ENCODE data around the gene CBLN2. TPM values are rescaled to one million over a fixed set of nuclear protein-coding genes. Genes with fewer than 3 reads are reported as not detected.

The CBLN2 gene
- total and polyA plus RNA-seq, 2 donors (not counting 3 experiments of a cell fraction or from before 2014, with no cell fraction given), result 0.55 to 1.1 TPM

DNA sequence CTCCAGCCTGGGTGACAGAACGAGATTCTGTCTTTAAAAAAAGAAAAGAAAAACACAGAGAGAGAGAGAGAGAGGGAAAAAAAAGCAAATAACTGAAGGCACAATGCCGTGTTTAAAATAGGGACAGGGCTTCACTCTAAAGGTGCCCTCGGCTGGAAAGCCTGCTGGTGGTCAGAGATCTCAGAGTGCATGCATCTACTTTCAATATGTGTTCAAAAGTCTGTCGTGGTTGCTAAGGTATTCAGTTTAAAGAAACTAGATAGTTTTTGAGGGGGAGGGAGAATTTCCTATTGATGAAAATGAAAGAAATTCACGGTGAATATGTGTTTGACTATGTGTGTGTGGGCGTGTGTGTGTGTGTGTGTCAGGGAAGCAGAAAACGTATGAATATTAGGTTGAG lies 11.0 kb upstream of the CBLN2 start:
- Histone ChIP-seq H2AFZ (ENCODE audit: low read depth, low read length) (no peak overlapping the region), H3K4me2 (ENCODE audit: insufficient read depth, low read length) (no peak overlapping the region), H3K27ac (ENCODE audit: insufficient read depth, low read depth, low read length) (no peak overlapping the region), H3K4me1 (ENCODE audit: control insufficient read depth, extremely low read depth, insufficient read depth, low read length) (no peaks in the 10 kb centered on the region), H3K9me3 (replicated peaks; ENCODE audit: control insufficient read depth, insufficient read depth, low read length) (no peaks in the 10 kb centered on the region), H3K4me3 (replicated peaks in 1 of 3; ENCODE audit: insufficient read depth in 1 of 3, low read depth in 1 of 3, low read length in 3 of 3) (no peak overlapping the region), H3K36me3 (ENCODE audit: control insufficient read depth in 2 of 2, extremely low read depth in 1 of 2, insufficient read depth in 2 of 2, low read length in 2 of 2) (no peaks in the 10 kb centered on the region), H3K27me3 (ENCODE audit: control insufficient read depth in 2 of 2, insufficient read depth in 2 of 2, low read length in 2 of 2) (no peaks in the 10 kb centered on the region), H3K9me1 (replicated peaks; ENCODE audit: control insufficient read depth, extremely low read depth, insufficient read depth, low read length) (no peaks in the 10 kb centered on the region), H4K20me1 (replicated peaks; ENCODE audit: control insufficient read depth, extremely low read depth, insufficient read depth, low read length) (no peaks in the 10 kb centered on the region), H3K79me2 (ENCODE audit: control insufficient read depth, insufficient read depth, low read length) (no peaks in the 10 kb centered on the region), H3K9ac (replicated peaks; ENCODE audit: extremely low read depth, insufficient read depth, low read length) (no peak overlapping the region)
- intact Hi-C loops (cut with micrococcal nuclease), result no loop called here
- POLR2A ChIA-PET, result no interaction called here
- DNase-seq (ENCODE audit: low read depth, low spot score) (no peak), FAIRE-seq (no peak)
- CTCF ChIA-PET, result no interaction called here
- dilution Hi-C loops (cut with MboI; ENCODE audit: extremely low pct_ligation_motif_present, low sequenced_read_pairs), result no loop called here
- no TSS peak for BruUV-seq (replicated peaks)
- TF ChIP-seq JUN (IDR thresholded peaks at IDR 0.05; ENCODE audit: borderline replicate concordance, insufficient read depth, insufficient read length, low read depth), result no peak
- TF ChIP-seq, protein P1, sequence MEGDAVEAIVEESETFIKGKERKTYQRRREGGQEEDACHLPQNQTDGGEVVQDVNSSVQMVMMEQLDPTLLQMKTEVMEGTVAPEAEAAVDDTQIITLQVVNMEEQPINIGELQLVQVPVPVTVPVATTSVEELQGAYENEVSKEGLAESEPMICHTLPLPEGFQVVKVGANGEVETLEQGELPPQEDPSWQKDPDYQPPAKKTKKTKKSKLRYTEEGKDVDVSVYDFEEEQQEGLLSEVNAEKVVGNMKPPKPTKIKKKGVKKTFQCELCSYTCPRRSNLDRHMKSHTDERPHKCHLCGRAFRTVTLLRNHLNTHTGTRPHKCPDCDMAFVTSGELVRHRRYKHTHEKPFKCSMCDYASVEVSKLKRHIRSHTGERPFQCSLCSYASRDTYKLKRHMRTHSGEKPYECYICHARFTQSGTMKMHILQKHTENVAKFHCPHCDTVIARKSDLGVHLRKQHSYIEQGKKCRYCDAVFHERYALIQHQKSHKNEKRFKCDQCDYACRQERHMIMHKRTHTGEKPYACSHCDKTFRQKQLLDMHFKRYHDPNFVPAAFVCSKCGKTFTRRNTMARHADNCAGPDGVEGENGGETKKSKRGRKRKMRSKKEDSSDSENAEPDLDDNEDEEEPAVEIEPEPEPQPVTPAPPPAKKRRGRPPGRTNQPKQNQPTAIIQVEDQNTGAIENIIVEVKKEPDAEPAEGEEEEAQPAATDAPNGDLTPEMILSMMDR (IDR thresholded peaks at IDR 0.05; ENCODE audit: extremely low read depth in 1 of 2, insufficient read depth in 1 of 2, low read depth in 1 of 2, low read length in 2 of 2), result no peak
- TF ChIP-seq, protein P2, sequence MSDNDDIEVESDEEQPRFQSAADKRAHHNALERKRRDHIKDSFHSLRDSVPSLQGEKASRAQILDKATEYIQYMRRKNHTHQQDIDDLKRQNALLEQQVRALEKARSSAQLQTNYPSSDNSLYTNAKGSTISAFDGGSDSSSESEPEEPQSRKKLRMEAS (IDR thresholded peaks at IDR 0.05; ENCODE audit: insufficient read depth, insufficient read length), result no peak
- TF ChIP-seq FOS (IDR thresholded peaks at IDR 0.05; ENCODE audit: borderline replicate concordance, insufficient read depth, low read length), result no peak
- no peak for TF ChIP-seq POLR2A (IDR thresholded peaks at IDR 0.05; ENCODE audit: low read depth, low read length)
- no peak for TF ChIP-seq MYC (IDR thresholded peaks at IDR 0.05; ENCODE audit: low read depth, low read length)
- no peak for TF ChIP-seq GATA2 (IDR thresholded peaks at IDR 0.05; ENCODE audit: insufficient read depth, insufficient read length, low read depth, low read length)
- TF ChIP-seq EZH2 (IDR thresholded peaks at IDR 0.05; ENCODE audit: borderline replicate concordance, low read depth, low read length, severe bottlenecking), result no peak
- TF ChIP-seq POLR2AphosphoS5 (IDR thresholded peaks at IDR 0.05; ENCODE audit: insufficient read depth, low read depth, low read length), result no peak
